ENCODE data around the gene PLAAT4. TPM values are rescaled to one million over a fixed set of nuclear protein-coding genes. Genes with fewer than 3 reads are reported as not detected.

PLAAT4 gene
- total RNA-seq, 6 donors from 2014 or later = 91.1 to 272 (median 192) TPM

- H3K36me3 ChIP-seq = peaks cover 0 to 72% (median 46%) of the 10 kb centered on the region in 4 donors
- ATAC-seq (ENCODE audit: low FRiP score in 2 of 2) = no peak
Measured at GRCh38 chr11:63586451-63587166, 50.0 kb downstream of the PLAAT4 start.

GRCh38 chr11:63589000-63589399, 52.4 kb downstream of the PLAAT4 start:
- H3K36me3 ChIP-seq = peaks cover 0 to 77% (median 51%) of the 10 kb centered on the region in 4 donors
- H3K4me1 ChIP-seq = no peaks in the 10 kb centered on the region
- no peaks in the 10 kb centered on the region for H3K27me3 ChIP-seq
- H3K27ac ChIP-seq = no peak overlapping the region
- ATAC-seq (ENCODE audit: low FRiP score in 2 of 2) = no peak
- TF ChIP-seq POLR2A (IDR thresholded peaks at IDR 0.05) (no peak), POLR2AphosphoS5 (IDR thresholded peaks at IDR 0.05) (no peak), CTCF (IDR thresholded peaks at IDR 0.05) (no peak)
- no peaks in the 10 kb centered on the region for H3K9me3 ChIP-seq
- H3K4me3 ChIP-seq = no peak overlapping the region
- no peak for DNase-seq
- 56 to 74% methylated on average over 3 of the region's 3 CpGs for WGBS, 2 donors

More at GRCh38 chr11:63586451-63587166, 50.0 kb downstream of the PLAAT4 start:
- H3K27ac ChIP-seq = no peak overlapping the region
- DNase-seq = no peak
- TF ChIP-seq POLR2A (IDR thresholded peaks at IDR 0.05) = no peak
- no peak for TF ChIP-seq POLR2AphosphoS5 (IDR thresholded peaks at IDR 0.05)
- TF ChIP-seq CTCF (IDR thresholded peaks at IDR 0.05) = no peak
- TF ChIP-seq EP300 (IDR thresholded peaks at IDR 0.05) = no peak
- no peaks in the 10 kb centered on the region for H3K4me1 ChIP-seq
- 96% methylated on average over 6 of the region's 6 CpGs for WGBS, 2 donors
- H3K9me3 ChIP-seq = peaks cover 0 to 4% (median under 1%) of the 10 kb centered on the region in 4 donors
- H3K4me3 ChIP-seq = no peak overlapping the region
- H3K27me3 ChIP-seq = no peaks in the 10 kb centered on the region

- Histone ChIP-seq H3K4me3 (no peak overlapping the region), H3K4me1 (no peaks in the 10 kb centered on the region), H3K27me3 (no peaks in the 10 kb centered on the region), H3K36me3 (peaks cover 0 to 78% (median 51%) of the 10 kb centered on the region in 4 donors), H3K27ac (no peak overlapping the region), H3K9me3 (no peaks in the 10 kb centered on the region)
- DNase-seq (peak in 1 of 2 donors; percentile 55), ATAC-seq (ENCODE audit: low FRiP score in 2 of 2) (no peak)
- TF ChIP-seq POLR2AphosphoS5 (IDR thresholded peaks at IDR 0.05) (no peak), POLR2A (IDR thresholded peaks at IDR 0.05) (no peak), EP300 (IDR thresholded peaks at IDR 0.05) (no peak), CTCF (IDR thresholded peaks at IDR 0.05) (no peak)
- WGBS, 2 donors = 89 to 93% methylated on average over 17 to 18 of the region's 18 CpGs
Measured at GRCh38 chr11:63590024-63590788, 53.6 kb downstream of the PLAAT4 start.

GRCh38 chr11:63592975-63593395, 56.4 kb downstream of the PLAAT4 start:
- DNase-seq = no peak
- H3K36me3 ChIP-seq = peaks cover 5 to 85% (median 56%) of the 10 kb centered on the region in 4 donors

More at GRCh38 chr11:63592975-63593395, 56.4 kb downstream of the PLAAT4 start:
- WGBS, 2 donors = 79 to 90% methylated on average over 4 of the region's 4 CpGs
- no peaks in the 10 kb centered on the region for H3K9me3 ChIP-seq
- TF ChIP-seq EP300 (IDR thresholded peaks at IDR 0.05) (no peak), CTCF (IDR thresholded peaks at IDR 0.05) (peak in 4 of 6 experiments; percentile 21 to 46 (median 26))
- no peak overlapping the region for H3K27ac ChIP-seq
- H3K27me3 ChIP-seq = no peaks in the 10 kb centered on the region
- no peak overlapping the region for H3K4me3 ChIP-seq
- no peak for ATAC-seq (ENCODE audit: low FRiP score in 2 of 2)
- no peaks in the 10 kb centered on the region for H3K4me1 ChIP-seq
